ENCODE data around the gene SAMD7. TPM values are rescaled to one million over a fixed set of nuclear protein-coding genes. Genes with fewer than 3 reads are reported as not detected.

SAMD7 gene
- total and polyA plus RNA-seq, 2 of the 13 experiments (the other 11 are each of a cell fraction or from before 2014, with no cell fraction given), result not detected

DNA sequence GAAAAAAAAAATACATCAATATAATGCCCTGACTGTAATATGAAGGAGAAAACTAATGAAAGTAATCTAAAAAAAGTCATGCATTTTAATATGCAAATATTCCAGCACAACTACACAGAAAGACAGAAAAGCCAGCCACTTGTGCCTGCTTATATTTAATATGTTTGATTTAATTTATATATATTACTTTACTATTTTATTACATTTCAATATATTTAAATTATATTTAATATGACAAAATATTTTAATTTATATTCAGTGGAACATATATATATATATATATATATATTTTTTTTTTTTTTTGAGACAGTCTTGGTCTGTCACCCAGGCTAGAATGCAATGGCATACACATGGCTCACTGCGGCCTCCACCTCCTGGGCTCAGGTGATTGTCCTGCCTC, 14.1 kb upstream of the SAMD7 start:
- Histone ChIP-seq H3K4me2 (ENCODE audit: low read depth, low read length) (no peak overlapping the region), H3K36me3 (replicated peaks in 1 of 2; ENCODE audit: control insufficient read depth in 1 of 2, insufficient read depth in 2 of 2, low read length in 2 of 2) (no peaks in the 10 kb centered on the region), H3K27ac (ENCODE audit: extremely low read length, insufficient read depth, low read length) (no peak overlapping the region), H3K4me1 (ENCODE audit: insufficient read depth, low read length) (no peaks in the 10 kb centered on the region), H4K20me1 (ENCODE audit: insufficient read depth, low read length) (no peaks in the 10 kb centered on the region), H3K9ac (ENCODE audit: insufficient read depth, low read depth, low read length) (no peak overlapping the region), H3K9me3 (ENCODE audit: low read length) (peaks cover 19% of the 10 kb centered on the region), H3K4me3 (replicated peaks in 1 of 3; ENCODE audit: insufficient read depth in 1 of 3, low read depth in 2 of 3, low read length in 3 of 3) (no peak overlapping the region), H2AFZ (ENCODE audit: low read length) (no peak overlapping the region), H3K79me2 (ENCODE audit: insufficient read depth, low read length) (no peaks in the 10 kb centered on the region), H3K27me3 (ENCODE audit: control insufficient read depth in 1 of 2, insufficient read depth in 2 of 2, low read length in 2 of 2) (no peaks in the 10 kb centered on the region; a peak in 1 of 5 replicates)
- 94% methylated on average over 1 of the region's 1 CpG for WGBS (ENCODE audit: low lambda C conversion rate)
- intact Hi-C loops (cut with micrococcal nuclease; ENCODE audit: unreplicated experiment), result no loop called here
- CTCF ChIA-PET (ENCODE audit: low intra/inter-chr PET ratio, low total read pairs), result no interaction called here
- no TSS peak for BruUV-seq (replicated peaks)
- POLR2A ChIA-PET, result no interaction called here
- DNase-seq (ENCODE audit: low spot score), result no peak
- FAIRE-seq, result no peak
- no peak for TF ChIP-seq SMYD3 (CRISPR knock-in tag; IDR thresholded peaks at IDR 0.05)
- no peak for TF ChIP-seq PHF5A (CRISPR knock-in tag; IDR thresholded peaks at IDR 0.05; ENCODE audit: low read depth, unreplicated experiment)
- TF ChIP-seq ZNF780A (CRISPR knock-in tag; IDR thresholded peaks at IDR 0.05), result no peak
- no peak for ATAC-seq
- in situ Hi-C loops (cut with HindIII; ENCODE audit: extremely low pct_ligation_motif_present, low pct_unique_long_range_greater_than_20kb), result no loop called here

DNA sequence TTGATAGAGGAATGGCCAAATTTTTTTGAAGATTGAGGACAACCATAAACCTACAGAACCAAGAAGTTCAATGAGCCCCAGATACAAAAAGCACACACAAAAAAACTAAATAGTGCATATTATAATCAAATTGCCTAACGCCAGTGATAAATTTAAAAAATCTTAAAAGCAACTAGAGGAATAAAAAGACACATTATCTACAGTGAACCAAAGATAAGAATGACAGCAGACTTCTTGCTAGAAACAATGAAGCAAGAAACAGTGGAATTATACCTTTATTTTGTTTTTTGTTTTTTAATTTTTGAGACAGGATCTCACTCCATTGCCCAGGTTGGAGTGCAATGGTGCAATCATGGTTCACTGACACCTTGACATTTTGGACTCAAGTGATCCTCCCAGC, 9.9 kb upstream of the SAMD7 start:
- Histone ChIP-seq H3K4me3 (replicated peaks in 1 of 3; ENCODE audit: insufficient read depth in 1 of 3, low read depth in 2 of 3, low read length in 3 of 3) (no peak overlapping the region), H3K36me3 (replicated peaks in 1 of 2; ENCODE audit: control insufficient read depth in 1 of 2, insufficient read depth in 2 of 2, low read length in 2 of 2) (no peaks in the 10 kb centered on the region), H2AFZ (ENCODE audit: low read length) (no peak overlapping the region), H3K9ac (ENCODE audit: insufficient read depth, low read depth, low read length) (no peak overlapping the region), H3K79me2 (ENCODE audit: insufficient read depth, low read length) (no peaks in the 10 kb centered on the region), H3K4me1 (ENCODE audit: insufficient read depth, low read length) (no peaks in the 10 kb centered on the region), H3K27me3 (ENCODE audit: control insufficient read depth in 1 of 2, insufficient read depth in 2 of 2, low read length in 2 of 2) (no peaks in the 10 kb centered on the region; a peak in 1 of 5 replicates), H3K9me3 (ENCODE audit: low read length) (peaks cover 19% of the 10 kb centered on the region), H4K20me1 (ENCODE audit: insufficient read depth, low read length) (no peaks in the 10 kb centered on the region), H3K27ac (ENCODE audit: extremely low read length, insufficient read depth, low read length) (no peak overlapping the region), H3K4me2 (ENCODE audit: low read depth, low read length) (no peak overlapping the region)
- ATAC-seq, result no peak
- TF ChIP-seq ZNF317 (CRISPR knock-in tag; IDR thresholded peaks at IDR 0.05), result peak; percentile 99
- no peak for TF ChIP-seq MXD4 (CRISPR knock-in tag; IDR thresholded peaks at IDR 0.05)
- WGBS (ENCODE audit: low lambda C conversion rate), result 0% methylated on average over 1 of the region's 1 CpG
- in situ Hi-C loops (cut with HindIII; ENCODE audit: extremely low pct_ligation_motif_present, low pct_unique_long_range_greater_than_20kb), result no loop called here
- POLR2A ChIA-PET, result no interaction called here
- intact Hi-C loops (cut with micrococcal nuclease; ENCODE audit: unreplicated experiment), result no loop called here
- CTCF ChIA-PET (ENCODE audit: low intra/inter-chr PET ratio, low total read pairs), result no interaction called here
- FAIRE-seq, result no peak
- DNase-seq (ENCODE audit: low spot score), result no peak
- no TSS peak for BruUV-seq (replicated peaks)
